ENCODE results near the gene IL6ST. TPM values are rescaled to one million over a fixed set of nuclear protein-coding genes. Genes with fewer than 3 reads are reported as not detected.
"Not testable (repeated sequence)": the region's sequence is repeated elsewhere in the genome, so short reads cannot be mapped to it uniquely, and the experiment has no call there.

IL6ST gene
- total and polyA plus RNA-seq, 2 experiments from 2014 or later, result 47.2 to 47.7 TPM

DNA sequence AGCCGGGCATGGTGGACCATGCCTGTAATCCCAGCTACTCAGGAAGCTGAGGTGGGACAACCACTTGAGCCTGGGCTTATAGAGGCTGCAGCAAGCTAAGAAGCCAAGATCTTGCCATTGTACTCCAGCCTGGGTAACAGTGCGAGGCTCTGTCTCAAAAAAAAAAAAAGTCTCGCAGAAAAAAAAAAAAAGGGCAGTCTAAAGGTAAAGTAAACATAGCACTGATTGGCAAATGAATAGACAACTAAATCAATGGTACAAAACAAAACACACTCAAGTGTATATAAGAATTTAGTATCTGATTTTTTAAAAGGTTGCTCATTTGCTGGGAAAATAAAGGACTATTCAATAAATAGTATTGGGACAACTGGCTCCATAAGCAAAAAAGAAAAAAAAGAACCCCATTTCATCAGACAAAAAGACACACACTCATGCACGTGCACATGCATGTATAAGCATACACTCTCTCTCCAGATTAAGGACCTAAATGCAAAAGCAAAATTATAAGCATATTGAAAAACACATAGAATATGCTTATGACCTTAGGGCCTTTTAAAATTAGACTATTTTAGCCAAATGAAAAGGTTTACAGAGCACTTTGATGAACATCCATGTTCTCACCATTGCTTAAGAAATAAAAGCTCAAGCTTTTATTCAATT, 5.7 kb downstream of the IL6ST start:
- peaks cover 39% of the 10 kb centered on the region for H3K4me1 ChIP-seq (ENCODE audit: low read depth)
- H3K27me3 ChIP-seq, result no peaks in the 10 kb centered on the region
- H3K4me3 ChIP-seq, result no peak overlapping the region
- H3K36me3 ChIP-seq, result peaks cover 5% of the 10 kb centered on the region
- peak overlapping the region; percentile 74 for H3K27ac ChIP-seq
- TF ChIP-seq, protein P1, sequence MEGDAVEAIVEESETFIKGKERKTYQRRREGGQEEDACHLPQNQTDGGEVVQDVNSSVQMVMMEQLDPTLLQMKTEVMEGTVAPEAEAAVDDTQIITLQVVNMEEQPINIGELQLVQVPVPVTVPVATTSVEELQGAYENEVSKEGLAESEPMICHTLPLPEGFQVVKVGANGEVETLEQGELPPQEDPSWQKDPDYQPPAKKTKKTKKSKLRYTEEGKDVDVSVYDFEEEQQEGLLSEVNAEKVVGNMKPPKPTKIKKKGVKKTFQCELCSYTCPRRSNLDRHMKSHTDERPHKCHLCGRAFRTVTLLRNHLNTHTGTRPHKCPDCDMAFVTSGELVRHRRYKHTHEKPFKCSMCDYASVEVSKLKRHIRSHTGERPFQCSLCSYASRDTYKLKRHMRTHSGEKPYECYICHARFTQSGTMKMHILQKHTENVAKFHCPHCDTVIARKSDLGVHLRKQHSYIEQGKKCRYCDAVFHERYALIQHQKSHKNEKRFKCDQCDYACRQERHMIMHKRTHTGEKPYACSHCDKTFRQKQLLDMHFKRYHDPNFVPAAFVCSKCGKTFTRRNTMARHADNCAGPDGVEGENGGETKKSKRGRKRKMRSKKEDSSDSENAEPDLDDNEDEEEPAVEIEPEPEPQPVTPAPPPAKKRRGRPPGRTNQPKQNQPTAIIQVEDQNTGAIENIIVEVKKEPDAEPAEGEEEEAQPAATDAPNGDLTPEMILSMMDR (IDR thresholded peaks at IDR 0.05; ENCODE audit: low read depth, low read length), result no peak
- no peak for DNase-seq (ENCODE audit: low read depth in 1 of 2, low spot score in 1 of 2)
- H3K9me3 ChIP-seq (ENCODE audit: low read depth), result no peaks in the 10 kb centered on the region

DNA sequence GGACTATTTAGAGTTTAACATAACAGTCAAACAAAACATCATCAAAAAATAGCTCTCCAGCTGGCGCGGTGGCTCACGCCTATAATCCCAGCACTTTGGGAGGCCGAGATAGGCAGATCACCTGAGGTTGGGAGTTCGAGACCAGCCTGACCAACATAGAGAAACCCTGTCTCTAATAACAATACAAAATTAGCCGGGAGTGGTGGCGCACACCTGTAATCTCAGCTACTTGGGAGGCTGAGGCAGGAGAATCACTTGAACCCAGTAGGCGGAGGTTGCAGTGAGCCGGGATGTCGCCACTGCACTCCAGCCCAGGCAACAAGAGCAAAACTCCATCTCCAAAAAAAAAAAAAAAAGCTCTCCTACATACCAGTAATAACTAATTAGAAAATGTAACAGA, 6.3 kb downstream of the IL6ST start:
- not testable (repeated sequence) for H3K27me3 ChIP-seq, H3K4me3 ChIP-seq

DNA sequence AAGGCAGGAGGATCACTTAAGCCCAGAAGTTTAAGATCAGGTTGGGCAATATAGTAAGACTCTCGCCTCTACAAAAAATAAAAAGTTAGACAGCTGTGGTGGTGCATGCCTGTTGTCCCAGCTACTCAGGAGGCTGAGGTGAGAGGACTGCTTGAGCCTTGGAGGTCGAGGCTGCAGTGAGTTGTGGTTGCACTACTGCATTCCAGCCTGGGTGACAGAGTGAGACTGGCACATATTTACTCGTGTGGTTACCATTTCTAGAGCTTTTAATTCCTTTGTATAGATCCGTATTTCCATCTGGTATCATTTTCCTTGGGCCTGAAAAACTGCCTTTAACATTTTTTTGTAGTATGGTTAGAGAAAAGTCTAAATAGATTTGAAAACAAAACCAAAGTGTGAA, 7.8 kb downstream of the IL6ST start:
- H3K9me3 ChIP-seq (ENCODE audit: low read depth), result no peaks in the 10 kb centered on the region
- no peak overlapping the region for H3K27ac ChIP-seq
- H3K36me3 ChIP-seq, result peaks cover 8% of the 10 kb centered on the region
- no peak overlapping the region for H3K4me3 ChIP-seq
- TF ChIP-seq, protein P1 (IDR thresholded peaks at IDR 0.05; ENCODE audit: low read depth, low read length), result no peak
- peaks cover 31% of the 10 kb centered on the region for H3K4me1 ChIP-seq (ENCODE audit: low read depth)
- no peak for DNase-seq (ENCODE audit: low read depth in 1 of 2, low spot score in 1 of 2)
- H3K27me3 ChIP-seq, result no peaks in the 10 kb centered on the region

More for the DNA sequence above, 6.3 kb downstream of the IL6ST start:
- not testable (repeated sequence) for DNase-seq (ENCODE audit: low read depth in 1 of 2, low spot score in 1 of 2); H3K27ac ChIP-seq; H3K9me3 ChIP-seq (ENCODE audit: low read depth); H3K36me3 ChIP-seq
- peaks cover 44% of the 10 kb centered on the region for H3K4me1 ChIP-seq (ENCODE audit: low read depth)

DNA sequence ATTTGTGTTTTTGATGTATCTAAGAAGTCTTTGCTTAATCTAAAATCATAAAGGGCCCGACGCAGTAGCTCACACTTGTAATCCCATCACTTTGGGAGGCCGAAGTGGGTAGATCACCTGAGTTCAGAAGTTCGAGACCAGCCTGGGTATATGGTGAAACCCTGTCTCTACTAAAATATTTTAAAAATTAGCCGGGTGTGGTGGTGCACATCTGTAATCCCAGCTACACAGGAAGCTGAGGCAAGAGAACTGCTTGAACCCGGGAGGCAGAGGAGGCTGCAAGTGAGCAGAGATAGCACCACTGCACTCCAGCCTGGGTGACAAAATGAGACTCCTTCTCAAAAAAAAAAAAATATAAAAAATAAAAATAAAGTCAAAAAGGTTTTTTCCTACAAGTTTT, 9.6 kb downstream of the IL6ST start:
- TF ChIP-seq, protein P1 (IDR thresholded peaks at IDR 0.05; ENCODE audit: low read depth, low read length), result no peak
- Histone ChIP-seq H3K4me3 (no peak overlapping the region), H3K27me3 (no peaks in the 10 kb centered on the region), H3K9me3 (ENCODE audit: low read depth) (no peaks in the 10 kb centered on the region), H3K36me3 (peaks cover 10% of the 10 kb centered on the region), H3K27ac (no peak overlapping the region), H3K4me1 (ENCODE audit: low read depth) (peaks cover 24% of the 10 kb centered on the region)
- no peak for DNase-seq (ENCODE audit: low read depth in 1 of 2, low spot score in 1 of 2)

DNA sequence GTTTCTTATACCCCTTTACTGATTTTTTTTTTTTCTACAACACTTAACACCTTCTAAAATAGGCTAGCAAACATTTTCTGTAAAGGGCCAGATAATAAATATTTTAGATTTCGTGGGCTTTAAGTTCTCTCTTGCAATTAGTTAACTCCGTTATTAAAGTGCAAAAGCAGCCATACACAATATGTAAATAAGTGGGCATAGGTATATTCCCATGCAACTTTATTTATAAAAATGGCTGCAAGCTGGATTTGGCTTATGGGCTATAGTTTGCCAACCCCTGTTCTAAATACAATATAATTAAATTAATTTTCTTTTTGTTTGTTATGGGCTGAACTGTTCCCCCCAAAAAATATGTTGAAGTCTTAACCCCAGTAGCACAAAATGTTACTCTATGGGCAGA, 10.8 kb downstream of the IL6ST start:
- peaks cover 10% of the 10 kb centered on the region for H3K36me3 ChIP-seq
- no peak overlapping the region for H3K4me3 ChIP-seq
- peaks cover 13% of the 10 kb centered on the region for H3K4me1 ChIP-seq (ENCODE audit: low read depth)
- H3K27ac ChIP-seq, result no peak overlapping the region
- H3K27me3 ChIP-seq, result no peaks in the 10 kb centered on the region
- no peaks in the 10 kb centered on the region for H3K9me3 ChIP-seq (ENCODE audit: low read depth)
- TF ChIP-seq, protein P1 (IDR thresholded peaks at IDR 0.05; ENCODE audit: low read depth, low read length), result no peak
- DNase-seq (ENCODE audit: low read depth in 1 of 2, low spot score in 1 of 2), result no peak

DNA sequence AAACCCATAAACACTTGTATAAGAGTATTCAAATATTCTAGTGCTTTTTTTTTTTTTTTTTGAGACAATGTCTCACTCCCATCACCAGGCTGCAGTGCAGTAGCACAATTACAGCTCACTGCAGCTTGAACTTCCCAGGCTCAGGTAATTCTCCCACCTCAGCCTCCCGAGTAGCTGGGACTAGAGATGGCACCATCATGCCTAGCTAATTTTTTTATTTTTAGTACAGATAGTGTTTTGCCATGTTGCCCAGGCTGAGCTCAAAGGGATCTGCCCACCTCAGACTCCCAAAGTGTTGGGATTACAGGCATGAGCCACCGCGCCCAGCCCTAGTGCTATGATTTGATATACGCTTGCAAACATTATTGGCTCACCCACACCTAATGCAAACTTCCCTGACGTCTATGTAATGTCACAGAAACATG, 11.8 kb downstream of the IL6ST start:
- H3K4me1 ChIP-seq (ENCODE audit: low read depth), result peaks cover 13% of the 10 kb centered on the region
- H3K27me3 ChIP-seq, result no peaks in the 10 kb centered on the region
- H3K4me3 ChIP-seq, result no peak overlapping the region
- no peaks in the 10 kb centered on the region for H3K9me3 ChIP-seq (ENCODE audit: low read depth)
- TF ChIP-seq, protein P1 (IDR thresholded peaks at IDR 0.05; ENCODE audit: low read depth, low read length), result peak; percentile 25
- DNase-seq (ENCODE audit: low read depth in 1 of 2, low spot score in 1 of 2), result no peak
- peaks cover 10% of the 10 kb centered on the region for H3K36me3 ChIP-seq
- peak overlapping the region; percentile 57 for H3K27ac ChIP-seq
